WTC11 (cell line): ENCODE data around the gene TBX3. TPM values are rescaled to one million over a fixed set of nuclear protein-coding genes. Genes with fewer than 3 reads are reported as not detected.
A peak's percentile ranks its signal among the peaks of the same experiment; 100 is the strongest.

ENCODE experiments used
- ATAC-seq: fragments of 200-7000 bp; cut with Tn5 transposase; 2 replicates; pipeline ENCODE4 v1.10.0; 2021; ENCODE audit warnings: mild to moderate bottlenecking, moderate library complexity
- CTCF ChIA-PET: fragments of 300-600 bp; sonication (Branson Sonifier 250); formaldehyde crosslinking; loops from one replicate; lab custom pipeline; 2021; ENCODE audit warnings: antibody characterized with exemption; lab: Charles Lee
- POLR2A ChIA-PET: fragments of 350-600 bp; sonication (Branson Sonifier 250); formaldehyde crosslinking; loops from one replicate; lab custom pipeline; 2021; ENCODE audit warnings: antibody characterized with exemption; lab: Charles Lee
- DNase-seq: peaks from one replicate; pipeline ENCODE4 v3.0.0; 2021; ENCODE audit warnings: low spot score
- H3K27ac Mint-ChIP-seq: 2 replicates; pipeline ENCODE4 v1.8.0; 2021; ENCODE audit warnings: mixed read lengths
- H3K27me3 Mint-ChIP-seq: 2 replicates; pipeline ENCODE4 v1.8.0; 2021; ENCODE audit warnings: low read depth, mild to moderate bottlenecking, moderate library complexity, mixed read lengths
- H3K36me3 Mint-ChIP-seq: 2 replicates; pipeline ENCODE4 v1.8.0; 2021; ENCODE audit warnings: mixed read lengths
- H3K4me1 Mint-ChIP-seq: 2 replicates; pipeline ENCODE4 v1.8.0; 2022; ENCODE audit warnings: mixed read lengths
- H3K4me3 Mint-ChIP-seq: 2 replicates; pipeline ENCODE4 v1.8.0; 2021; ENCODE audit warnings: mild to moderate bottlenecking, moderate library complexity, mixed read lengths
- H3K9me3 Mint-ChIP-seq: 2 replicates; pipeline ENCODE4 v1.8.0; 2021; ENCODE audit warnings: mixed read lengths
- GABPB1 ChIP-seq: sonication (generic); formaldehyde crosslinking; IDR thresholded peaks from 2 replicates; pipeline ENCODE4 v1.8.1; 2023; ENCODE audit warnings: mild to moderate bottlenecking, missing genetic modification reagents
- JAZF1 ChIP-seq: fragments of 250-450 bp; sonication (Bioruptor Pico); IDR thresholded peaks from 2 replicates; pipeline ENCODE4 v1.9.0; 2021; ENCODE audit warnings: moderate library complexity, mild to moderate bottlenecking, inconsistent platforms
- KAT7 ChIP-seq: sonication (generic); formaldehyde crosslinking; IDR thresholded peaks from 2 replicates; pipeline ENCODE4 v1.8.1; 2023; ENCODE audit warnings: missing genetic modification reagents, mild to moderate bottlenecking, borderline replicate concordance
- MXD4 ChIP-seq: fragments of 250-450 bp; sonication (Bioruptor Pico); IDR thresholded peaks from 2 replicates; pipeline ENCODE4 v1.8.0; 2021; ENCODE audit warnings: mild to moderate bottlenecking, moderate library complexity, borderline replicate concordance
- RORB ChIP-seq: fragments of 250-450 bp; sonication (Bioruptor Pico); IDR thresholded peaks from 2 replicates; pipeline ENCODE4 v1.9.0; 2021; ENCODE audit warnings: mild to moderate bottlenecking
- TP53 ChIP-seq: sonication (generic); formaldehyde crosslinking; IDR thresholded peaks from 2 replicates; pipeline ENCODE4 v1.8.1; 2023; ENCODE audit warnings: mild to moderate bottlenecking, missing genetic modification reagents
- ZNF121 ChIP-seq: sonication (generic); formaldehyde crosslinking; IDR thresholded peaks from 2 replicates; pipeline ENCODE4 v1.8.0; 2023; ENCODE audit warnings: missing genetic modification reagents
- ZNF263 ChIP-seq: sonication (generic); formaldehyde crosslinking; IDR thresholded peaks from 2 replicates; pipeline ENCODE4 v1.8.1; 2022; ENCODE audit warnings: low read depth, mild to moderate bottlenecking, moderate library complexity, missing genetic modification reagents
- total RNA-seq: library from RNA; stranded (reverse); gene quantifications from 3 replicates; pipeline ENCODE4 v1.2.3, GENCODE V29; 2021
- TF ChIP-seq, protein P1 (sequence below): sonication (generic); formaldehyde crosslinking; IDR thresholded peaks from 2 replicates; pipeline ENCODE4 v1.8.0; 2022; ENCODE audit warnings: mild to moderate bottlenecking, missing genetic modification reagents
- TF ChIP-seq, protein P2 (sequence below): sonication (generic); formaldehyde crosslinking; conservative IDR thresholded peaks from 2 replicates; pipeline ENCODE4 v1.8.1; 2022; ENCODE audit warnings: mild to moderate bottlenecking, missing genetic modification reagents
- TF ChIP-seq, protein P3 (sequence below): sonication (generic); formaldehyde crosslinking; IDR thresholded peaks from 2 replicates; pipeline ENCODE4 v1.8.1; 2022; ENCODE audit warnings: mild to moderate bottlenecking, moderate library complexity, missing genetic modification reagents
- TF ChIP-seq, protein P4 (sequence below): sonication (generic); formaldehyde crosslinking; IDR thresholded peaks from 2 replicates; pipeline ENCODE4 v1.8.0; 2022; ENCODE audit warnings: missing genetic modification reagents

The TBX3 gene
- total RNA-seq, 1 experiment from 2014 or later = 2.2 TPM

DNA sequence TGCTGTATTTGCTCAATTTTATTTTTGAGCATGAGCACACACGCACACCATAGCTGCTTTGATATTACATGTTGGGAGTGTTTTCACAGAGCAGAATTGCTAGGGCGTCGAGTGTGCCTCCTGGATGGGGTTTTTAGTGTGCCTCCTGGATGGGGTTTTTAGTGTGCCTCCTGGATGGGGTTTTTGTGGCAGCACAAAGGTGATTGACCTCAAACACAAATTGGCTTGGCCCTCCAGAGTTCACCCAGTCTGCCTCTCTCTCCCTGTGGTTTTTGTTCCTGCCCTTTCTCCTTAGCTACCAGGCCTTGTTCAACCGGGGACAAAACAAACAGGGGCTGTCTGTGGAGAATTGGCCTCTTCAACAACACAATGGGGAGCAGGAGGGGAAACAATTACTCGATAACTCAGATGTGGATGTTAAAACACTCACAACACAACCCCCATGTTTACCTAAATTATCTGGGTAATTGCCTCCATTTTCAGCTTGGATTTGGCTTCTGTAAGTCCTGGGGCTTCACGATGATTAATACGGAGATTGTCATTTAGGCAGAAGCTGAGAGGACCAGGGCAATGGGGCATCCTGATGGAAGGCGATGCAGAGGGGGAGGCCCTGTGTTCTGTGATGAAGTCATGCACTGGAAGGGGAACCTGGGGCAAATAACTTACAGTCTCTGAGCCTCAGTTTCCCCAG is 26.9 kb downstream of the TBX3 start (continued):
- TF ChIP-seq, protein P1, sequence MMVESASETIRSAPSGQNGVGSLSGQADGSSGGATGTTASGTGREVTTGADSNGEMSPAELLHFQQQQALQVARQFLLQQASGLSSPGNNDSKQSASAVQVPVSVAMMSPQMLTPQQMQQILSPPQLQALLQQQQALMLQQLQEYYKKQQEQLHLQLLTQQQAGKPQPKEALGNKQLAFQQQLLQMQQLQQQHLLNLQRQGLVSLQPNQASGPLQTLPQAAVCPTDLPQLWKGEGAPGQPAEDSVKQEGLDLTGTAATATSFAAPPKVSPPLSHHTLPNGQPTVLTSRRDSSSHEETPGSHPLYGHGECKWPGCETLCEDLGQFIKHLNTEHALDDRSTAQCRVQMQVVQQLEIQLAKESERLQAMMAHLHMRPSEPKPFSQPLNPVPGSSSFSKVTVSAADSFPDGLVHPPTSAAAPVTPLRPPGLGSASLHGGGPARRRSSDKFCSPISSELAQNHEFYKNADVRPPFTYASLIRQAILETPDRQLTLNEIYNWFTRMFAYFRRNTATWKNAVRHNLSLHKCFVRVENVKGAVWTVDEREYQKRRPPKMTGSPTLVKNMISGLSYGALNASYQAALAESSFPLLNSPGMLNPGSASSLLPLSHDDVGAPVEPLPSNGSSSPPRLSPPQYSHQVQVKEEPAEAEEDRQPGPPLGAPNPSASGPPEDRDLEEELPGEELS = peak; percentile 34; the same call in 1 of the 2 replicates
- TF ChIP-seq, all 79 proteins: peak for 3

DNA sequence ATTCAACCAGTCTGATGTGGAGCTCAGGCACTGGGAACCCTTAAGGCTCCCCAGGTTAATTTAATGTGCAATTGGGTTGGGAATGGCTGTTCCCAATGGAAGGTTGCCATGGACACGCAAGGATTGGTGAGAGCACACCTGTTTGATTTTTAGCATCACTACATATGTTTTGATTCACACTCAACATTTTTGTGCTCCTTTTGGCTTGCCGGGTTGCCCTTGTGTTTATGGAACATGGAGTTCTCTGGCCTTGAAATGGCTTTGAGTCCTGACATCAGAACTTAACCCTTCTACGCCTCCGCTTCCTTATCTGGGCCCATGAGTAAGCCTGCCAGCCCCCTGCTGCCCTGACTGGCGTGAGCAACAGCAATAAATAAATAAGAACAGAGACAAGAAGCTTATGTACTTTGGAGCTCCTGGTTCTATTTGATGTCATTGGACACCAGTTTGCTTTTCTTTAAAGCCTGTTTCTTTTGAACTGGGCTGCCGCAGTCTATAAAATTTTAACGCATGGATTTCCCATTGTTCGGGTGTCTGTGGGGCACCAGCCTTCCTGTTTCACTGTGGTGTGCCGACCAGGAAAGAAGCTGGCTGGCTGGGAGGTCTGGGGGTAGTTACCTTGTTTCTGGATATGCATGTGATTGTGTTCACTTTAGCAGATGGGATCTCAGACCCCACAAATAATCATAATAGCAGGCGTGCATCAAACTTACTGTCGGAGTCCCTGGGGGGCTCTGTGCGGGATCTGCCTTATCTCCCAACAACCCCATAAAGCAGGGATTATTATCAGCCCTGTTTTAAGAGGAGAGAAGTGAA is 27.8 kb downstream of the TBX3 start:
- ChIA-PET POLR2A (no interaction called here), CTCF (interaction anchor here (1.2 to 2.5 kb wide), 4 partner anchors 19 to 512 kb away, joined by 3 to 7 read pairs (median 4); partner anchors contain the start of gene TBX3)
- Mint-ChIP-seq H3K9me3 (no peaks in the 10 kb centered on the region), H3K27ac (no peak overlapping the region), H3K36me3 (no peaks in the 10 kb centered on the region), H3K4me3 (no peak overlapping the region), H3K4me1 (peaks cover 37% of the 10 kb centered on the region), H3K27me3 (peaks cover 90% of the 10 kb centered on the region)
- TF ChIP-seq MXD4 (CRISPR knock-in tag) (no peak), GABPB1 (CRISPR knock-in tag) (peak; percentile 88)
- TF ChIP-seq, protein P2, sequence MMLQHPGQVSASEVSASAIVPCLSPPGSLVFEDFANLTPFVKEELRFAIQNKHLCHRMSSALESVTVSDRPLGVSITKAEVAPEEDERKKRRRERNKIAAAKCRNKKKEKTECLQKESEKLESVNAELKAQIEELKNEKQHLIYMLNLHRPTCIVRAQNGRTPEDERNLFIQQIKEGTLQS = no peak
- DNase-seq (no peak), ATAC-seq (no peak)

DNA sequence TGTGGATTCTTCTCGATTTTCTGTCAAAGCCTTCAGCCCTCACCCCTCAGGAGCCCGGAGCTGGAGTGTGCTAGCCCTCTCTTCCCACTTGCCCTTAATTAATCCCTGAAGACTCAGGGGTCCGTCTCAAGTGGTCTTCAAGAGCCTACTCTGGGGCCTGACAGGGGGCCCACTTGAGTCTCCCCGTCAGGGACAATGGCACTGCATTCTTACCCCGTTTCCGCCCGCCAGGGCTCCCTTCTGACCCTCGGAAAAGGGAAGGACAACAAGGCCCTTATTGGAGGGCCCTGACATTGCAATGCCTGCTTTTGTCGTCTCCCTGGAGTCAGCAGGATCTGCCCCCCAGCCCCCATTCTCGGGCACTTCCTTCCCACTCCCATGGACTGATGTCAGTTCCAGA is 34.4 kb downstream of the TBX3 start:
- H3K27ac Mint-ChIP-seq = no peak overlapping the region
- no peak for DNase-seq
- H3K36me3 Mint-ChIP-seq = no peaks in the 10 kb centered on the region
- peak; percentile 89 for ATAC-seq
- peaks cover 37% of the 10 kb centered on the region for H3K27me3 Mint-ChIP-seq
- TF ChIP-seq ZNF263 (CRISPR knock-in tag) = no peak
- TF ChIP-seq ZNF121 (CRISPR knock-in tag) = no peak
- TF ChIP-seq RORB = no peak
- no peak for TF ChIP-seq JAZF1 (CRISPR knock-in tag)
- TF ChIP-seq KAT7 (CRISPR knock-in tag) = no peak
- TF ChIP-seq TP53 (CRISPR knock-in tag) = no peak
- TF ChIP-seq, protein P3, sequence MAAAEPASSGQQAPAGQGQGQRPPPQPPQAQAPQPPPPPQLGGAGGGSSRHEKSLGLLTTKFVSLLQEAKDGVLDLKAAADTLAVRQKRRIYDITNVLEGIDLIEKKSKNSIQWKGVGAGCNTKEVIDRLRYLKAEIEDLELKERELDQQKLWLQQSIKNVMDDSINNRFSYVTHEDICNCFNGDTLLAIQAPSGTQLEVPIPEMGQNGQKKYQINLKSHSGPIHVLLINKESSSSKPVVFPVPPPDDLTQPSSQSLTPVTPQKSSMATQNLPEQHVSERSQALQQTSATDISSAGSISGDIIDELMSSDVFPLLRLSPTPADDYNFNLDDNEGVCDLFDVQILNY (CRISPR knock-in tag) = no peak
- TF ChIP-seq, protein P4, sequence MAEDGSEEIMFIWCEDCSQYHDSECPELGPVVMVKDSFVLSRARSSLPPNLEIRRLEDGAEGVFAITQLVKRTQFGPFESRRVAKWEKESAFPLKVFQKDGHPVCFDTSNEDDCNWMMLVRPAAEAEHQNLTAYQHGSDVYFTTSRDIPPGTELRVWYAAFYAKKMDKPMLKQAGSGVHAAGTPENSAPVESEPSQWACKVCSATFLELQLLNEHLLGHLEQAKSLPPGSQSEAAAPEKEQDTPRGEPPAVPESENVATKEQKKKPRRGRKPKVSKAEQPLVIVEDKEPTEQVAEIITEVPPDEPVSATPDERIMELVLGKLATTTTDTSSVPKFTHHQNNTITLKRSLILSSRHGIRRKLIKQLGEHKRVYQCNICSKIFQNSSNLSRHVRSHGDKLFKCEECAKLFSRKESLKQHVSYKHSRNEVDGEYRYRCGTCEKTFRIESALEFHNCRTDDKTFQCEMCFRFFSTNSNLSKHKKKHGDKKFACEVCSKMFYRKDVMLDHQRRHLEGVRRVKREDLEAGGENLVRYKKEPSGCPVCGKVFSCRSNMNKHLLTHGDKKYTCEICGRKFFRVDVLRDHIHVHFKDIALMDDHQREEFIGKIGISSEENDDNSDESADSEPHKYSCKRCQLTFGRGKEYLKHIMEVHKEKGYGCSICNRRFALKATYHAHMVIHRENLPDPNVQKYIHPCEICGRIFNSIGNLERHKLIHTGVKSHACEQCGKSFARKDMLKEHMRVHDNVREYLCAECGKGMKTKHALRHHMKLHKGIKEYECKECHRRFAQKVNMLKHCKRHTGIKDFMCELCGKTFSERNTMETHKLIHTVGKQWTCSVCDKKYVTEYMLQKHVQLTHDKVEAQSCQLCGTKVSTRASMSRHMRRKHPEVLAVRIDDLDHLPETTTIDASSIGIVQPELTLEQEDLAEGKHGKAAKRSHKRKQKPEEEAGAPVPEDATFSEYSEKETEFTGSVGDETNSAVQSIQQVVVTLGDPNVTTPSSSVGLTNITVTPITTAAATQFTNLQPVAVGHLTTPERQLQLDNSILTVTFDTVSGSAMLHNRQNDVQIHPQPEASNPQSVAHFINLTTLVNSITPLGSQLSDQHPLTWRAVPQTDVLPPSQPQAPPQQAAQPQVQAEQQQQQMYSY = no peak
- no peak overlapping the region for H3K4me3 Mint-ChIP-seq
- H3K4me1 Mint-ChIP-seq = peaks cover 9% of the 10 kb centered on the region; the same call in 1 of the 2 replicates
- ChIA-PET CTCF (interaction anchor here (0.8 to 1.2 kb wide), 2 partner anchors 13 to 517 kb away, joined by 3 read pairs; no protein-coding TSS in a partner anchor), POLR2A (no interaction called here)
- H3K9me3 Mint-ChIP-seq = no peaks in the 10 kb centered on the region
